GM21367 (cell line): ENCODE results near the gene ALDH1A1.

Source experiments
- ATAC-seq: cut with Tn5 transposase; IDR thresholded peaks from one replicate; pipeline ENCODE4 v1.9.1; 2021; ENCODE audit not compliant: unreplicated experiment

The ALDH1A1 gene

GRCh38 chr9:72952914-72953313, at the start of gene ALDH1A1:
ALDH1A1 (minus strand) TSS chr9:72953053; CDS start chr9:72953000, 53 bp downstream.
- no peak for ATAC-seq

DNA sequence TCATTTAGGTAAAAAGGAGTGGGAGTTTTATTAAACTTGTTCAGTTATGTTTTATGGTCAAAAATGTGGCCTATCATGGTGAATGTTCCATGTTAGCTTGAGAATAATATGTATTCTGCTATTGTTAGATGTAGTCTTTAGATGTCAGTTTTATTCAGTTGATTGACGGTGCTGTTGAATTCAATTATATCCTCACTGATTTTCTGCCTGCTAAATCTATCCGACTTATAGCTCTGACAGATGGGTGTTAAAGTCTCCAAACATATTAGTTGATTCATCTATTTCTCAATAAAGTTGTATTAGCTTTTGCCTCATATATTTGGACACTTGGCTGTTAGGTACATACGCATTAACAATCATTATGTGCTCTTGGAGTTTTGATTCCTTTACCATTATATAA, 49.0 kb upstream of the ALDH1A1 start:
- no peak for ATAC-seq

GRCh38 chr9:72998363-72998762, 45.5 kb upstream of the ALDH1A1 start:
- no peak for ATAC-seq

DNA sequence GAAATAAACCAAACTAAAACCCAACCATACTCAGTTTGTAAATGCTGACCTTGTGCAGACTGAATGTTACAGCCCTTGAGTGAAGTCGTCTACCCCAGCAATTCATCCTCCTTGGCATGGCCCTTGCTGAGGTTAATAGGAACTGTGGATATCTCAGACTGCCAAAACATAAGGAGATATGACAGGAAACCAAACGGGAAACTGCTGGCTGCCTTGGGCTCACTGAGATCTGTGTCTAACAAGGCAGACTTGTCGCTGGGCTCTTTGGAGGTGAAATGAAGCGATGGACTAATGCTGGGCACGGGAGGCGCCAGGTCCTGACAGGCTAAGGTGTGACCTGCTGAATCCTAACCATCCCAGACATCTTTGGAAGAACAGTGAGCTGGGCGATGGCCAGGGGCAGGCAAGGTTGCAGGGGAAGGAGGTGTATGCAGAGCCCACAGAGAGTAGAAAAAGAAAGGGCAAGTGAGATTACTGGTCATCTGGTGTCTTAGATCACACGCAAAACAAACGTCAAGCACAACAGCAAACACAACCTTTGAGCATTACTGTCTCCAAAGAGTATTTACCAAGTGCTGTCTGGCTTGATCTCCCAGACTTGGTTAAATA, 44.6 kb upstream of the ALDH1A1 start:
- no peak for ATAC-seq

DNA sequence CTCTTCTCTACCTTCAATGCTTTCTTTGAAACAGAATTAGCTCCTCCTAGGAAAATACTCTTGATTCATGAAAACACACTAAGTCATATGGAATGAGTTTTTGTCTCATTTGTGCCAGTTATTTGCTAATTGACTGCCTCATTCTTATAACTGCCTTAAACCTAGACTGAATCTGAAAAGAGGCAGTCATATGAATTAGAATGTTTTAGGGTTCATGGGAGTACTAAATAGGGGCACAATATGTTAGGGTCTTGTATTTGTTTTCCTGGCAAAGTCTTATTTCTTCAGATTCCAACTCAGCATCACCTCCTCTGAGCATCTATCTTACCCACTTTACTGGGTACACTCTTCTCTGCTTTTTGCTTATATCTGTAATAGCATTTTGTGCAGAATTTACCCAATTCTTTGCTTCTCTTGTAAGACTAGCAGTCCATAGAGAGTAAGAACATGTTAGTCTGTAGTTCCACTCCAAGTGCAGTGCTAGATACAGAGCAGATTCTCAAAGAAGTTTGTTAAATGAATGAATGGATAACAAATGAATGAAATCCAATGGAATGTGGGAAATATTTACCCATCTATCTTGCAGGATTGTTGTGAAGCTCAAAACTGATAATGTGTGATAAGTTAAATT, 43.9 kb upstream of the ALDH1A1 start:
- ATAC-seq: no peak

GRCh38 chr9:72996114-72996513, 43.3 kb upstream of the ALDH1A1 start:
- ATAC-seq: no peak

GRCh38 chr9:72995131-72996024, 42.5 kb upstream of the ALDH1A1 start:
- no peak for ATAC-seq

GRCh38 chr9:72991772-72992171, 38.9 kb upstream of the ALDH1A1 start:
- no peak for ATAC-seq

GRCh38 chr9:72990397-72991182, 37.7 kb upstream of the ALDH1A1 start:
- no peak for ATAC-seq

DNA sequence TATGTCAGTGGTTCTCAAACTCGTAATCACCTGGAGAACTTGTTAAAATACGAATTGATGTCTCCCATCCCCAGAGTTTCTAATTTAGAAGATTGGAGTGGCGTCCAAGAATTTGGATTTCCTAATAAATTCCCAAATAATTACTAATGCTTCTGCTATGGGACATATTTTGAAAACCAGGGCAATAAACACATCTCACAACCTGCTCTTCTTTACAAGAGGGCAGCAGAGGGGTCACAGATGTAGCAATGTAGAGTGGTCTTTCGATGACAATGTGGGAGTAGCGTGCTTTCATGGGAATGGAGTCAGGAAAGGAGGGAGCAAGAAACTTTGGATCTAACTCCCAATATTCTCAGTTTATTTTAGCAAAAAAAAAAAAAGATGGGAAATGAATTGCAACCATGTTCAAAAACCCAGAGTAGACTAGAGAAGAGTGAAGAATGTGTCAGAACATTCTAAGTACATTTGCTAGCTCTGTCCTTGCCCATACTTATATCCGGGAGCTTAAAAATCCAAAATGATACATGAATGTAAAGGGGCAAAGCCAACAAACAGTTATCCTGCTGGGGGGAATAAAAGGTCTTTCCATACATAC, 33.8 kb upstream of the ALDH1A1 start:
- no peak for ATAC-seq

DNA sequence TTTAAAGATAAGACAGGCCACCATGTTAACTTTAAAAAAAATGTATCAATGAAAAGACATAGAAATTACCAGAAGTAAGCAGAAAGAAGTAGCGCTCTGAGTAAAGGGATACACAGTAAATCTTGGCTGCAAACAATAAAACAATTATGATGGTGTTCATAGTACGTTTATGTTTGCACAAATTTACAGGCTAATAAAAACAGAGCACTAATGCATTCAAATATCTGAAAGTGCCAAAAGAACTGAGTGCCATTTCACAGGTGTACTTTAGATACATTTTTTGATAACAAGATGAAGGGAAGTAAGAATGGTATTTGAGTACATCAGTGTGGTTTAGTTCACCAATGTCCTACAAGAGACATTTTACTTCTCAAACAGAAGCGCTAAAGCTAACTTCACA, 32.9 kb upstream of the ALDH1A1 start:
- no peak for ATAC-seq

DNA sequence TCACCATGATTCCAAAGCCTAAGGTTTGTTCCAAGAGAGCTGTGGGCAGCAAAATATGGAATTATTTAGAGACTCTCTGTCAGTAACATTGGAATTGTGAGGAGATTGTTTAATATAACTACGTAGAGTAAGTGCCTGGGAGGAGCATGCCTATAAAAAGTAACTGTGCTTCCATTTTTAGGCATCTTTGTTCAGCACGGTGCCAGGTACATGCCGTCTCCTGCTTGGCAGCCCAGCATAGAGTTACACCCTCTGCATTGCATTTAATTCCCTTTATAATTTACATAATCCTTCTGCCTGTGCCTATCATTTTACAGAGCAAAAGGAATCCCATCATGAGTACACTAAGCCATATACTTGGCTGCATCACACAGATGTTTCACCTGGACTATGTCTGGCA, 32.1 kb upstream of the ALDH1A1 start:
- no peak for ATAC-seq

- no peak for ATAC-seq
Measured at GRCh38 chr9:72984226-72984947, 31.5 kb upstream of the ALDH1A1 start.

GRCh38 chr9:72983512-72984225, 30.8 kb upstream of the ALDH1A1 start:
- no peak for ATAC-seq

GRCh38 chr9:72983056-72983455, 30.2 kb upstream of the ALDH1A1 start:
- no peak for ATAC-seq

GRCh38 chr9:72982146-72982799, 29.4 kb upstream of the ALDH1A1 start:
- ATAC-seq: no peak

GRCh38 chr9:72981433-72981832, 28.6 kb upstream of the ALDH1A1 start:
- no peak for ATAC-seq

- no peak for ATAC-seq
Measured at GRCh38 chr9:72980600-72981265, 27.9 kb upstream of the ALDH1A1 start.
